WI38 (cell line): Measurements from ENCODE around the gene DHRS12.

ENCODE experiments used
- H3K4me3 ChIP-seq: 2 replicates; pipeline ENCODE4 v1.5.1; 2011; ENCODE audit warnings: low read depth, mild to moderate bottlenecking, control low read depth, low read length
- CTCF ChIP-seq: IDR thresholded peaks from 2 replicates; pipeline ENCODE4 v1.5.1; 2012; ENCODE audit warnings: low read depth, mild to moderate bottlenecking, control low read depth, low read length

Gene DHRS12

GRCh38 chr13:51785712-51786424 lies 18.1 kb downstream of the DHRS12 start:
- TF ChIP-seq CTCF, result no peak
- H3K4me3 ChIP-seq, result no peak overlapping the region

- TF ChIP-seq CTCF, result no peak
- H3K4me3 ChIP-seq, result no peak overlapping the region
These were observed 19.9 kb downstream of the DHRS12 start for GRCh38 chr13:51784097-51784496.

GRCh38 chr13:51783428-51784094 lies 20.4 kb downstream of the DHRS12 start:
- TF ChIP-seq CTCF, result no peak
- no peak overlapping the region for H3K4me3 ChIP-seq

- no peak overlapping the region for H3K4me3 ChIP-seq
- TF ChIP-seq CTCF, result no peak
These were observed 21.8 kb downstream of the DHRS12 start for GRCh38 chr13:51782026-51782710.

GRCh38 chr13:51781246-51782022 lies 22.5 kb downstream of the DHRS12 start:
- H3K4me3 ChIP-seq, result no peak overlapping the region
- 0 out of 2 replicates have a peak, but pooled peaks have one; percentile 15 for TF ChIP-seq CTCF

GRCh38 chr13:51780099-51780498 lies 23.9 kb downstream of the DHRS12 start:
- H3K4me3 ChIP-seq, result no peak overlapping the region
- no peak for TF ChIP-seq CTCF
